NCI-H774 (cell line): ENCODE data around the gene SELENOF.

ENCODE experiments used
- DNase-seq: peaks from one replicate; lab custom pipeline; 2025; lab: John Stamatoyannopoulos, UW

SELENOF gene

DNA sequence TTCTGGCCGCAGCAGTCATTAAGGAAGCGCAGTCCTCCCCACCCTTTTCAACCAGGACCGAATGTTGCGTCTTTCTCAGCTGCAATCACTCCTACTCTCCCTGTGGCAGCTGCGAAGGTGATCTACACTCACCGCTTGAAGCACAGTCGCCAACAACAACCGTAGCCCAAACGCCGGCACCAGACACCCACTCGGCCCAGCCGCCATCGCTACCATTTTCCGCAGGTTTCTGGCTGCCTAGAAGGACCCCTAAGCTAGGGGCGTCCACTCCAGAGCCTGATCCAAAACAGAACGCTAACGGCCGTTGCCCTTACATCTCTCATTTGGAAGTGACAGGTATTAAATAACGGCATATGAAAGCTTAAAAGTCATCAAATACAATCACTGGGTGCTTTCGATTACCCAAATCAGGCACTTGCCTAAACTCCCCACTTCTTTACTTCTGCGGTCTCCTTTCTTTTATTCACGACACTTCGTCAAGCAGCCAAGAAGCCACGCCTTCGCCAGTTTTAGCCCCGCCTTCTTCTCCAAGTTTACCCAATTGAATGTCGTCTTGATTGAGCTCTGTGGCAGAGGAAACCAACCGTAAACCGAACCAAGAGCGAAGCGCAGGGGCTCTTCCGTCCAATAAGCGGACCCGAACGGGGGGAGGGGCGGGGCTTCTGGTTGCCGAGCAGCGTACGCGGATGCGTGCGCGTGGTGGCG lies at the start of gene SELENOF:
TSS of gene SELENOF (minus strand) at position 231 of the 705 bp plus-strand sequence. CDS start at position 216, 15 bp downstream.
- peak; percentile 99 for DNase-seq

DNA sequence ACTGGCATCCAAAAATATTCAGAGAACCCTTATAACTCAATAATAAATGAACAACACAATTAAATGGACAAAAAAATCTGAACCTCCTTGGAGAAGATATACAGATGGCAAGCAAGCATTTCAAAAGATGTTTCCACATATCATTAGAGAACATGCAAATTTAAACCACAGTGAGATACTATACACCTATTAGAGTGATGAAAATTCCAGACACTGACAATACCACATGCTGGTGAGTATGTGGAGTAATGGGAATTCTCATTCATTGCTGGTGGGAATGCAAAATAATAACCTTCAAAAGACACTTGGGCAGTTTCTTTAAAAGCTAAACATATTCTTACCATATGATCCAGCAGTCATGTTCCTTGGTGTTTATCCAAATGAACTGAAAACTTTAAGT lies 46.6 kb upstream of the SELENOF start:
- DNase-seq: no peak

DNA sequence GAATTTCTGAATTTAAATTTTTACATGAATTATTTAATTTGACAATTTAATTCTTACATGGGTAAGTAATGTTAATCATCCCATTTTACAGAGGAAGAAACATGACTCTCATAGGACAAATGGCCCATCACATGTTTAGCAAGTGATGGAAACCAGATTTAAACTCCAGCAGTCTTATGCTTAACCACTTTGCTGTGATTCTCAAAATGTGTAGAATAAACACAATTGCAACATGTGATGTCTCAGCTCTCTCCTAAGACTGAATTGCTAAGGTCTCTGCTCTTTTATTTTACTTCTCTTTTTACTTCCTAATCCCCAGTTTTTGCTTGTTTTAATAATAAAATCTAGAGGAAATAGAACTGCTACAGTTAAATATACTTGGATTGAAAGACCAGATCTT lies 43.3 kb upstream of the SELENOF start:
- no peak for DNase-seq

DNA sequence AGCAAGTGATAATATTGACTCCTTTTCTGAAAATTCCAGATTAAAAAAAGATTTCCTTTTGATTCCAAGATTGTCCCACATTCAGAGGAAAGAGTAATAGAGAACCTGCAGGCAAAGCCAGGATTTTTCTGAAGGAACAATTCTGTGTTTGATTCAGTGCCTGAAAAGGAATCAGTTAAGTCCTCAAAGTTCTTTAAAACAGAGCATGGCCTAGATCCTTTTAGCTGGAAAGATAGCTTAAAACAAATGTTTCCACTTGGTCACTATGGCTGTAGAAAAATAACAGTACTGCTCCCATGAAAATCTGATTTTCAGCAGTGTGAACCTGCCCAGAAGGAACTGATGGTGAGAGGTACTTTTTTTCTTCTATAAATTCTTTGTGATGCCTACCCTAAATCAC lies 42.3 kb upstream of the SELENOF start:
- no peak for DNase-seq

DNA sequence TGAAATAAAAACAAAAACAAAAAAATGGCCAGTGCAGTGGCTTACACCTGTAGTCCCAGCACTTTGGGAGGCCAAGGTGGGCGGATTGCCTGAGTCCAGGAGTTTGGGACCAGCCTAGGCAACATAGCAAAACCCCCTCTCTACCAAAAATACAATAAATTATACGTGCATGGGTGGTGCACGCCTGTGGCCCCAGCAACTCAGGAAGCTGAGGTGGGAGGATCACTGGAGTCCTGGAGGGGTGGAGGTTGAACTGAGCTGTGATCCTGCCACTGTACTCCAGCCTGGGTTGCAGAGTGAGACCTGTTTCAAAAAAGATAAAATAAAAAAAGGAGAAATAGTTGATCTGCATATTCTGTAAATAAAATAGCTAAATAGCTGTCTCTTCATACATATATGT lies 41.8 kb upstream of the SELENOF start:
- no peak for DNase-seq

DNA sequence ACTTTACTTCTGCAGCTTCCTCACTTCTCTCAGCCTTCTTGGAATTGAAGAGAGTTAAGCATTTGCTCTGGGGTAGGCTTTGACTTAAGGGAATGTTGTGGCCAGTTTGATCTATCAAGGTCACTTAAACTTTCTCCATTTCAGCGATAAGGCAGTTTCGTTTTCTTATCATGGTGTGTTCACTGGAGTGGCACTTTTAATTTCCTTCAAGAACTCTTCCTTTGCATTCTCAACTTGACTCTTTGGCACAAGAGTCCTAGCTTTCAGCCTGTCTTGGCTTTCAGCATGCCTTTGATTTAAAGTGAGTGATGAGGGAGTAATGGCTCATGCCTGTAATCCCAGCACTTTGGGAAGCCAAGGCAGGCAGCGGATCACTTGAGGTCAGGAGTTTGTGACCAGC lies 39.2 kb upstream of the SELENOF start:
- DNase-seq: no peak

DNA sequence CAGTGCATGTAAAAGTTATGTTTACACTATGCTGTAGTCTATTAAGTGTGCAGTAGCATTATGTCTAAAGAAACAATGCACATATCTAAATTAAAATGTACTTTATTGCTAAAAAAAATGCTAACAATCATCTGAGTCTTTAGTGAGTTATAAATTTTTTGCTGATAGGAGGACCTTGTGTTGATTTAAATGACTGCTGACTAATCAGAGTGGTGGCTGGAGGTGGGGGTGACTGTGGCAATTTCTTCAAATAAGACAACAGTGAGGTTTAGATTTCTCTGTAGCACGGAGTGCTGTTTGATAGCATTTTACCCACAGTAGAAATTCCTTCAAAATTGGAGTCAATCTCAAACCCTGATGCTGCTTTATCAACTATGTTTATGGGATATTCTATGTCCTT lies 37.5 kb upstream of the SELENOF start:
- no peak for DNase-seq

DNA sequence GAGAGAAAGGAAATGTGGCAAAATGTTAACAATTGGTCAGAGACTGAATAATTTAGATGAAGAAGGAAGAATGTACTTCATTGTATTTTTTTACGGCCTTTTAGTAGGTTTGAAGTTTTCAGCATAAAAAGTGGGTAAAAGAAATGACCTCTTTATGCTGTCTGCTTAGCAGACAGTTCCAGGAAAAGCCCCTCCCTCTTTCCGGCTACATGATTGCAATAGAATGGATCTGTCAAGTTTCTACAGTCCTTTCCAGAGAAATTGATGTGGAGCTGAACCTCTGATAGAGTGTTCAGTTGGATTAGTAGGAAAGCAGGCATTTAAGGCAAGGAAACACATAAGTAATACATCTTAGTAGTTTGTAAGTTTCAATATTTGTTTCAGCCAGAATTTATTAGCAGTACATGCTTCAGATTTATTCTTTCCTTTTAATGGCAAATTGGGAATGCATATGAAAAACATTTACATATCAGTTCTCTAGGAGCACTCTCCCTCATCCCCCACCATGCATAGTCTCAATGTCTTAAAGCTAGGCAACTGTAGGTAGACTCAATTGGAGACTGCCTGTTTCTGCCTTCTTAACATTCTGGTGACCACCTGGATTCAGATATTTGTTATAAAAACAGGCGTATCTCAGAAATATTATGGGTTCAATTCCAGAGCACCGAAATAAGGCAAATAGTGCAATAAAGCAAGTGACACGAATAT lies 36.9 kb upstream of the SELENOF start:
- DNase-seq: no peak

DNA sequence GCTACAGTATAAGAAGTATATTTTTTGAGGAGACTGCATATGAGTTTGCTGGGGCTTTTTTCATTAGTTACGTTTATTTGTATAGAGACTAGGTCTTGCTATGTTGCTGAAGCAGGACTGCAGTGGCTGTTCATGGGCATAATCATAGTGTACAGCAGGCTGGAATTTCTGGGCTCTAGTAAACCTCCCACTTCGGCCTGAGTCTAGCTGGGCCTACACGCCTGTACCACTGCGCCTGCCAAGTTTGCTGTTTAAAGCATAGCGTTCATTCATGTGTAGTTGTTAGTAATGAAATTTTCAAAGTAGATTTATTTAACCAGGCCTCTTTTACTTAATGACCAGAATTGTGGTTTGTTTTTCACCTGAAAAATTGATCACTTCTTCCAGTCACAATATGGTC lies 34.3 kb upstream of the SELENOF start:
- DNase-seq: no peak

DNA sequence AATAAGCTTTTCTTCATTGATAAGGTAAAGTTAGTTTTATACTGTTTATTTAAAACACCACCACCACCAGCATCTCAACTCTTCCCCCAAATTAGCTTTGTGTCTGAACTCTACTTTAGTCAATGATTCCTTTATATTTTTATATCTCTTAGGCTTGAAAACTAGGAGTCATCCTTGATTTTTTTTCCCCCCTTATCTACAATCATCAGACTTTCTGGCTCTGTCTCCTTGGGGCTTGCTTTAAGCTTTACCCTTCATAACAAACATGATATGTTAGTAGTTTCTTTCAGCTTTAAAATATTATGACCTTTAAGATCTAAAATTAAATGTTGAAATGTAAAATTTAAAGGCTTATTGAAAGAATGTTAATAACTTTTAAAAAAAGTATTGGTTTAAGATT lies 28.8 kb upstream of the SELENOF start:
- DNase-seq: no peak

DNA sequence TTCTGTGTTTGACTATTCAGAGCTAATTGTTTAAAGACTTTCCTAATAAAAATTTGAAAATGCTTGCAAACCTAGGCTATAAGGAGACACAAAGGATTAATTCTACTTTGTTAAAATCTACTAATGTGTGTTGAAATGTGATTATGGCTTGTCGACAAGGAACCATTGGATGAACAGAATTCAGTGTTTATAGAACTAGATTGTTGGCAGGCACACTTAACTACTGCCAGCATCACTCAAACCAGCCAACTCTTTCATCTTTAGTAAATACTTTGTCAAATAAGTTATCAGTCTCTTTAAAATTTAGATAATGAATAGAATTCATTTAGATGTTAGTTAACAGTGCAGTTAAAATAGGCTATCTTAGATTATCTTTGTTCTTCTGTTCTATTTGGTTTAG lies 28.1 kb upstream of the SELENOF start:
- no peak for DNase-seq

DNA sequence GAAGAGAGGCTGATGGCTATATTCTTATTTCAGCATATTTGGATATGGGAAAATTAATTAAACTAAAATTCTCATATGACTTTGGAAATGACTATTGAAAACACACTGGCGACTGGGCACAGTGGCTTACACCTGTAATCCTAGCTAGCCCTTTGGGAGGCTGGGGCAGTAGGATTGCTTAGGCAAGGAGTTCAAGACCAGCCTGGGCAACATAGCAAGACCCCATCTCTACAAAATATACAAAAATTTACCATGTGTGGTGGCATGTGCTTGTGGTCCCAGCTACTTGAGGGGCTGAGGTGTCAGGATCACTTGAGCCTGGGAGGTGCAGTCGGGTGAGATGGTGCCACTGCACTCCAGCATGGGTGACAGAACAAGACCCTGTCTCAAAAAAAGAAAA lies 26.7 kb upstream of the SELENOF start:
- no peak for DNase-seq

DNA sequence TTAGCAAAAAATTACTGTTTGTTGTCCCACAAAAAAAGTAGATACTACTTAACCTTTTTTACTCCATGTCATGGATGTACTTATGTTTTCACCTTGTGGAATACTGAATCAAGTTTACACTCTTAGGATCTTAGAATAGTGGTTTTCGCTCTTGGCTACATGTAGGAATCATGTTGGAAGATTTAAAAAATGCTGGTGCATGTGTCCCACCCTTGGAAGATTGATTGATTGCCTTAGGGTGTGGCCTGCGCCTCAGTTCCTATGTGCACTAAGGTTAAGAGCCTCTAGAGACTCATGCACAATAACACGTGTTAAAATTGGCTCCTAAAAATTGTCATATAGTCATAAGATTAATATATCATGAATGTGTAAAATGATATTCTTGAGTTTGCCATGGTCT lies 25.5 kb upstream of the SELENOF start:
- no peak for DNase-seq

DNA sequence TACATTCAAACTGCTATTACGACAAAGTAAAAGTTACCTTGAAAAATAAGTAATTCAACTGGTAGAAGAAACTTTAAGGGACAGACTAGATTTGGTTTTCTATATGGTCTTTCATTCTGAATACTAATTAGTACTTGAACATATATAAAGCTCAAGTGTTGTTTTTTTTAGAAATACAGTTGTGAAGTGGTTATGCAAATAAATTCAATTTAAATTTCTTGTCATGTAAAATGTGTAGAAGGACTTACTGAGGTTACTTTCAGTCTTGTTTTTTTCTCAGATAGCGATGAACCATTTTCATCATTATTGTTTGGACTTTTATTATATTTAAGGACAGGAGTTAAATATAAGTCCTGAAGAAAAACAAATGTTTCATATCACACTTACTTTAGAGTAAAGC lies 24.9 kb upstream of the SELENOF start:
- no peak for DNase-seq

DNA sequence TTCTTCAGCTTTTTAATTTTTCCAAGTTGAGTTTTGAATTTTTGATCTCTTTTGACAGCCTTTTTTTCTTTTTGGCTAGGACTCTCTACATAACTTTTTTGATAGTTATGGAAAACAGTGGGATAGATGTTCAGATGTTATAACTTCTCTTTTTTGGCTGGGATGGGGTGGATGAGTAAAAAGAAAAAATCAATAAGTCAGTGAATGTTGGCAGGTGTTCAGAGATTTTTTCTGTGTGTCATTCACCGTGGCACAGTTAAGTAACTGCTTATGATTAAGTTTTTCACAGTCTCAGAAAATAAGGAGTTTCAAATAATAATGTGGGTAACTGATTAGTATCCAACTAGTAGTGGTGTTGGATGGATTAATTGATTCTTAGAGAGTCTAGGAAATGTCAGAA lies 24.5 kb upstream of the SELENOF start:
- no peak for DNase-seq

DNA sequence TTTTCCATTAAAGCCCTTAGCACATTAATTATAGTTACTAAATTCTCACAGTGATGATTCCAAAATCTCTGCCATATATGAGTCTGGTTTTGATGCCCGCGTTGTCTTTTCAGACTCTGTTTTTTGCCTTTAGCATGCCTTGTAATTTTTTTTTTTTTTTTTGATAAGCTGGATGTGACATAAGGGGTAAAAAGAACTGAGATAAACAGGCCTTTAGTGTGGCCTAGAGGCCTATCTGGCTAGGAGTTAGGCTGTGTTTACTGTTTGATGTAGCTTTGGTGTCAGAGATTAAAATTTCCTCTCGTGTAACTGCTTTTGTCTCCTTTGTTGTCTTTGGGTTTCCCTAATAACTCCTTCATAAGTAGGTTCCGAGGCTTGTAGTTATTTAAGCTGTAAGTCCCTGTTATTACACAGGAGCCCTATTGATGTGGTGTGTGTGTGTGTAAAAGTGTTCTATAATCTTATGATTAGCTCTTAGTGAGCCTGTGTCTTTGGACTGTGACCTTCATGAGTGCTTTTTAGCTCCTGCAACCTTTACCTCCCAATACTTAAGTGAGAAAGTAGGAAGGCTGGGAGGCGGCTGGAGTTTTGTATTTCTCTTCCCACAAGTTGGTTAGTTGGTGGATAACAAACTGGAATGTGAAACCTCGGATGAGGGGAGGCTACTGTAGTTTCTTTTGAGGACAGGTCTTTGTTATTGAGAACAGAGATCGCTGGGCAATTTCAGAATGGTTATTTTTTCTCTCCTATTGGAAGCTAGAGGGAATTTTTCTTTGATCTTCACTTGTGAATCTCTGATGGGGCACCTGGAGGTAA lies 19.8 kb upstream of the SELENOF start:
- DNase-seq: no peak

DNA sequence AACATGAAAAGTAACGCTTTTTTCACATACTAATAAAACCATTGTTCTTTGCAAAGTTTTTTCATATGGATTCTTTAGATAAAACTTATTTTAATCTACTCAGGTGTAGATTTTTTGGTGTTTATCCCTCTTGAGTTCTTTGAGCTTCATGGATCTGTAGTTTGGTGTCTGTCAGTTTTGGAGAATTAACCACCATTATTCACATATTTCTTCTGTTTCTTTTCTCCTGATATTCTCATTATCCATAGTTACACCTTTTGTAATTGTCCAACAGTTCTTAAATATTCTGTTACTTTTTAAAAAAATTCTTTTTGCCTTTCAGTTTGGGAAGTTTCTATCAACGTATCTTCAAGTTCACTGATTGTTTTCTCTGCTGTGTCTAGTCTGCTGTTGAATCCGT lies 19.1 kb upstream of the SELENOF start:
- no peak for DNase-seq

DNA sequence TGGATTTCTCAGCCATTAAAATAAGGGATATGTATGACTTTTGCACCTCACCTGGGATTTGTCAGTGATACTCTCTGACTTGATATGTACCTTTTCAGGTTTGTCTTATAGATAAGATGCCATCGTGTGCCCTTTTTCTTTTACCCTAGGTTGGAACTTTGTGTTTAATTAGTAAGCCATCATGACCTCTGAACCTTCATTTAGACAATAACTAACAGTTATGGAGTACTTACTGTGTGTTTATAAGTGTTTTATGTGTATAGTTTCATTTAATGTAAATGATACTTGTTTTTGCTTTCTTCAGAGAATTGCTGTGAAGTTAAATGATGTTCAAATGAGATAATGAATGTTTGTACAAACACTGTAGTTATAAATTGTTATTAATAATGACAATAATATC lies 14.9 kb upstream of the SELENOF start:
- DNase-seq: no peak

DNA sequence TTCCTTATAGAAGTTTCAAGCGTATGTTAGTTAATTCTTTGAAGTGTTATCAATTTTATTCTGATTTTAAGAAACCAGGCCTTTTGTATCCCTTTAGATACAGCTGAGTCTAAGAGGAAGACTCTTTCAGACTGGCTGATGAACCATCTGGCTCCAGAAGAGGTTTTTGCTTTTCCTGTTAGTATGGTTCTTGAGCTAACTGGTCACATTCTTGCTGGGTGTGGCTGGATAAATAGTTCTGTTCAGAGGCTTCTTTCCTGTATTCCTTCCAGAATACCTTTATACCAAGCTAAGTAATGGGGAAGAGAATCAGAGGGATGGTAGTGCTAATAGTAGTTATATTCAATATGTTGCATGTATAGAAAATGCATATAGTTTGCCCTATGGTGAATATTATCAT lies 13.0 kb upstream of the SELENOF start:
- DNase-seq: no peak

DNA sequence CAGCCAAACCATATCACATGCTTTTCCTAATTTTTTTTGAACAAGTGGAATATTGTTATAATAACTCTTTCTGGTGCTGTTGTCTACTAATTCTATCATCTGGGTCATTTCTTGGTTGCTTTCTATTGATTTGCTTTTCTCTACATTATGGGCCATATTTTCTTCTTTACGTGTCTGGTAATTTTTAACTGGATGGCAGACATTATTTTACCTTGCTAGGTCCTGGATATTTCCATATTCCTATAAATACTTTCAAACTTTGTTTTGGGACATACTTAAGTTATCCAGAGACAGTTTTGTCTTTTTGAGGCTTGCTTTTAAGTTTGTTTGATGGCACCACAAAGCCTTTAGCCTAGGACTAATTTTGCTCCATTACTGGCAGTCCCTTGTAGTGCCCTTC lies 11.8 kb upstream of the SELENOF start:
- no peak for DNase-seq

DNA sequence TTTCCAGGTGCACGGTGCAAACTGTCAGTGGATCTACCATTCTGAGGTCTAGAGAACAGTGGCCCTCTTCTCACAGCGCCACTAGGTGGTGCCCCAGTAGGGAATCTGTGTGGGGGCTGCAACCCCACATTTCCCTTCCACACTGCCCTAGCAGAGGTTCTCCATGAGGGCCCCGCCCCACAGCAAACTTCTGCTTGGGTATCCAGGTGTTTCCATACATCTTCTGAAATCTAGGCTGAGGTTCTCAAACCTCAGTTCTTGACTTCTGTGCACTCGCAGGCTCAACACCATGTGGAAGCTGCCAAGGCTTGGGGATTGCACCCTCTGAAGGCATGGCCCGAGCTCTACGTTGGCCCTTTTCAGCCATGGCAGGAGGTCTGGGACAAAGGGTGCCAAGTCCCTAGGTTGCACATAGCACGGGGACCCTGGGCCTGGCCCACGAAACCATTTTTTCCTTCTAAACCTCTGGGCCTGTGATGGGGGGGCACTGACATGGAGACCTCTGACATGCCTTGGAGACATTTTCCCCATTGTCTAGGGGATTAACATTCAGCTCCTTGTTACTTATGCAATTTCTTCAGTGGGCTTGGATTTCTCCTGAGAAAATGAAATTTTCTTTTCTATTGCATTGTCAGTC lies 10.5 kb upstream of the SELENOF start:
- no peak for DNase-seq

DNA sequence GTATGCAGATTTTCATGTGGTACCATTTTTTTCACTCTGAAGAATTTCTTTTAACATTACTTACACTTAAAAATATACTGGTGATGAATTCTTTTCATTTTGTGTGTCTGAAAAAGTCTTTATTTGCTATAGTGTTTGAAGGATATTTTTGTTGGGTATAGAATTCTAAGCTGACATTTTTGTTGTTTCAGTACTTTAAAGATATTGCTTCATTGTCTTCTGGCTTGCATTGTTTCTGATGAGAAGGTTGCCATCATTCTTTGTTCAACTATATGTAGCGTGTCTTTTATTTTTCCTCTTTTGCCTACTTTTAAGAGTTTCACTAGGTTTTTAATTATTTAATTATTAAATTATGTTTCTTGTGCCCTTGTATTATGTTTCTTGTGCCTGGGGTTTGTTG lies 8.5 kb upstream of the SELENOF start:
- no peak for DNase-seq

DNA sequence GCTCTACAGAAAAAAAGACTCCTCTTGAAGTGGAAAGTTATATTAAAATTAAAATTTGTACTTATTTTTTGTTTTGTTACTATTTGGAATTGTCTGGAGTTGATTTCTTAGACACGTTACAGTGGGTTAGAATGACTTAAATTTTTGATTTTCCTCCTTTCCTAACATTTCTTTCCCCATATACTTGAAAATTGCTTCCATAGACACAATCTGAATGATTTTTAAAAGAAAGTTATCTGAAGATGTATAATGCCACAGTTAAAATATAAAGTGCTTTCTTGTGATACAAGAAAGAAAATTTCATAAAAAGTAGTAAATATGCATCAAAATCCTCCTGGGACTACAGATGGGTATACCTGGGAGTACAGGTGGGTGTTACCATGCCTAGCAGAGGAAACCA lies 2.8 kb upstream of the SELENOF start:
- no peak for DNase-seq
